SKM-1 treated with dmso at 0.1 percent for 144 hours (cell line): ENCODE results near the gene GIMAP8.
"Not testable (repeated sequence)": the region's sequence is repeated elsewhere in the genome, so short reads cannot be mapped to it uniquely, and the experiment has no call there.

Experiments
- DNase-seq: peaks from one replicate; lab custom pipeline; 2025; ENCODE audit not compliant: unreplicated experiment; lab: John Stamatoyannopoulos, UW

Gene GIMAP8

GRCh38 chr7:150511048-150511447 lies 60.6 kb downstream of the GIMAP8 start:
- DNase-seq, result no peak

- no peak for DNase-seq
These were observed 63.3 kb downstream of the GIMAP8 start for GRCh38 chr7:150513758-150514157.

GRCh38 chr7:150514748-150515222 lies 64.4 kb downstream of the GIMAP8 start, which contains the start of gene GIMAP7:
GIMAP7 (plus strand) TSS chr7:150514872; CDS start chr7:150519975, 5,103 bp downstream.
- DNase-seq, result no peak

GRCh38 chr7:150515248-150516147 lies 65.1 kb downstream of the GIMAP8 start:
- no peak for DNase-seq

GRCh38 chr7:150516956-150517745 lies 66.7 kb downstream of the GIMAP8 start:
- no peak for DNase-seq

- DNase-seq, result no peak
These were observed 68.9 kb downstream of the GIMAP8 start for GRCh38 chr7:150519310-150519709.

GRCh38 chr7:150520145-150520544 lies 69.7 kb downstream of the GIMAP8 start:
- DNase-seq, result no peak

GRCh38 chr7:150522931-150523330 lies 72.5 kb downstream of the GIMAP8 start:
- not testable (repeated sequence) for DNase-seq

- DNase-seq, result no peak
These were observed 73.6 kb downstream of the GIMAP8 start for GRCh38 chr7:150524018-150524417.
